Measurements from ENCODE around the gene TAB3. TPM values are rescaled to one million over a fixed set of nuclear protein-coding genes. Genes with fewer than 3 reads are reported as not detected.

The TAB3 gene
- total and polyA plus RNA-seq, 9 of the 15 experiments (the other 6 are each of a cell fraction or from before 2014, with no cell fraction given), result 2.4 to 31.1 (median 15.5) TPM

- TF ChIP-seq RERE (CRISPR knock-in tag; IDR thresholded peaks at IDR 0.05; ENCODE audit: borderline replicate concordance), result no peak
- TF ChIP-seq ZNF407 (IDR thresholded peaks at IDR 0.05; ENCODE audit: low read depth), result no peak
- TF ChIP-seq ARHGAP35 (IDR thresholded peaks at IDR 0.05; ENCODE audit: partially characterized antibody), result no peak
- no peak for TF ChIP-seq ZNF77 (CRISPR knock-in tag; IDR thresholded peaks at IDR 0.05)
- TF ChIP-seq MIER1 (IDR thresholded peaks at IDR 0.05; ENCODE audit: low read depth), result no peak
- no peak for TF ChIP-seq ZSCAN29 (IDR thresholded peaks at IDR 0.05)
- no peak for TF ChIP-seq BMI1 (IDR thresholded peaks at IDR 0.05; ENCODE audit: low read length)
- no peak for TF ChIP-seq NKRF (IDR thresholded peaks at IDR 0.05; ENCODE audit: borderline replicate concordance)
- TF ChIP-seq ZNF3 (CRISPR knock-in tag; IDR thresholded peaks at IDR 0.05), result no peak
- TF ChIP-seq TEAD1 (CRISPR knock-in tag; IDR thresholded peaks at IDR 0.05), result no peak
- TF ChIP-seq POLR2AphosphoS2 (IDR thresholded peaks at IDR 0.05; ENCODE audit: low read length), result no peak
- no peak for TF ChIP-seq FOXA1 (IDR thresholded peaks at IDR 0.05; ENCODE audit: borderline replicate concordance)
- TF ChIP-seq ESRRB (CRISPR knock-in tag; IDR thresholded peaks at IDR 0.05; ENCODE audit: borderline replicate concordance), result no peak
These were observed 21.2 kb upstream of the TAB3 start (continued) for GRCh38 chrX:30910124-30910860.
